Regular cardiac myocyte (primary cell): ENCODE data around the gene OR11H12. TPM values are rescaled to one million over a fixed set of nuclear protein-coding genes. Genes with fewer than 3 reads are reported as not detected.

Experiments
- total RNA-seq: library from RNA; depleted of rRNA; stranded (reverse); fragments of >200 nt; gene quantifications from 2 replicates; pipeline ENCODE4 v1.2.3, GENCODE V29; 2014

Gene OR11H12, protein sequence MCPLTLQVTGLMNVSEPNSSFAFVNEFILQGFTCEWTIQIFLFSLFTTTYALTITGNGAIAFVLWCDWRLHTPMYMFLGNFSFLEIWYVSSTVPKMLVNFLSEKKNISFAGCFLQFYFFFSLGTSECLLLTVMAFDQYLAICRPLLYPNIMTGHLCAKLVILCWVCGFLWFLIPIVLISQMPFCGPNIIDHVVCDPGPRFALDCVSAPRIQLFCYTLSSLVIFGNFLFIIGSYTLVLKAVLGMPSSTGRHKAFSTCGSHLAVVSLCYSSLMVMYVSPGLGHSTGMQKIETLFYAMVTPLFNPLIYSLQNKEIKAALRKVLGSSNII
- not detected in 2 replicates for total RNA-seq

DNA sequence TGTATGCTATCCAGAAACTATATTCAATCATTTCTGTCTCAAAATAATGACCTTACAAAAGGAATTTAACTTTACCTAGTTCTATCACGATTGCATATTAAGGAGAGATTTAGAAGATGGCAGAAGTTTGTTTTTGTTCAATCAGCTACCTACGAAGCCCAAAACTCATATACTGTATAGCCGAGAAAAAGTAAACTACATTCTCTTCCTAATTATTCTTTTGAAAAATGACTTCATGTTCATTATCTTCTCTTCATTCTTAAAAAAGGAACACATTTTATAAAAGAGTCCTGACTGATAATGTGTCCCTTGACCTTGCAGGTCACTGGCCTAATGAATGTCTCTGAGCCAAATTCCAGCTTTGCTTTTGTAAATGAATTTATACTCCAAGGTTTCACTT is at the start of gene OR11H12:
TSS of gene OR11H12 (plus strand) at position 301 of the 400 bp plus-strand sequence. CDS start at position 301, 0 bp downstream.

